Endothelial cell of umbilical vein (primary cell): Measurements from ENCODE around the gene PDCD1.

ENCODE experiments used
- EZH2 ChIP-seq: IDR thresholded peaks from 2 replicates; pipeline ENCODE4 v1.6.1; 2012; ENCODE audit warnings: borderline replicate concordance, low read depth, mild to moderate bottlenecking, moderate library complexity, low read length, inconsistent platforms; ENCODE audit not compliant: severe bottlenecking
- TF ChIP-seq, protein P1 (sequence below), 2 donors: IDR thresholded peaks; 1 replicate in 1 of 2; 2 replicates in 1 of 2; pipeline ENCODE4 v1.5.1; 2011; ENCODE audit warnings: low read length in 2 of 2, mild to moderate bottlenecking in 2 of 2, moderate library complexity in 2 of 2, control low read depth in 1 of 2, inconsistent platforms in 1 of 2, low read depth in 1 of 2; ENCODE audit not compliant: insufficient read depth in 1 of 2; ENCODE audit errors: extremely low read depth in 1 of 2

DNA sequence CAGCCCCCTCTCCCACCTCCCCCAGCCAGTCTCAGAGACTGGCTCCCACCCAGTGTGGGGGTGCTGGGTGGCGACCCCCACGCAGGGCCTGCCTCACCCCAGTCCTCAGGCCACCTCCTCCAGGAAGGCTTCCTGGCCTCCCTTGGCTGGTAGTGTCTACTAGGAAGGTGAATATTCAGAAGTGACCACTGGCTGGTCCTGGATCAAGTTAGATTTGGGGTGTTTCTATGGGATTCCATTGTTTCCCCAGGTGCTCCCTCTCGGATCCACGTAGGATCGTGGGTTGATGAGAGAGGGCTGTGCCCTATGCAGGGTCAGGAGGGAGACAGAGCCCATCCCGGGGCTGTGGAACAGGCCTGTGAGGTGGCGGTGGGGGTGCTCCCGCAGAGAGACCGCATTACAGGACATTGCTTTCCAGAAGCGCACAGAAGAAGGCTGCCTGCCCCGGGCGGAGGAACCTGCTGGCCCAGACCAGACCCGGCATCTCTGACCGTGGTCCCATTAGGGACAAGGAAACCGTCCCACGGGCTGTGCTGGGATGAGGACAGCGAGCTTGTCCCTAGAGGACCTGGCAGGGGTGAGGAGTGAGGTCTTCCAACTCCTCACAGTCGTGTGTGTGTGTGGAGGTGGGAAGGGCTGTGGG lies 3.3 kb downstream of the PDCD1 start:
- TF ChIP-seq, protein P1, sequence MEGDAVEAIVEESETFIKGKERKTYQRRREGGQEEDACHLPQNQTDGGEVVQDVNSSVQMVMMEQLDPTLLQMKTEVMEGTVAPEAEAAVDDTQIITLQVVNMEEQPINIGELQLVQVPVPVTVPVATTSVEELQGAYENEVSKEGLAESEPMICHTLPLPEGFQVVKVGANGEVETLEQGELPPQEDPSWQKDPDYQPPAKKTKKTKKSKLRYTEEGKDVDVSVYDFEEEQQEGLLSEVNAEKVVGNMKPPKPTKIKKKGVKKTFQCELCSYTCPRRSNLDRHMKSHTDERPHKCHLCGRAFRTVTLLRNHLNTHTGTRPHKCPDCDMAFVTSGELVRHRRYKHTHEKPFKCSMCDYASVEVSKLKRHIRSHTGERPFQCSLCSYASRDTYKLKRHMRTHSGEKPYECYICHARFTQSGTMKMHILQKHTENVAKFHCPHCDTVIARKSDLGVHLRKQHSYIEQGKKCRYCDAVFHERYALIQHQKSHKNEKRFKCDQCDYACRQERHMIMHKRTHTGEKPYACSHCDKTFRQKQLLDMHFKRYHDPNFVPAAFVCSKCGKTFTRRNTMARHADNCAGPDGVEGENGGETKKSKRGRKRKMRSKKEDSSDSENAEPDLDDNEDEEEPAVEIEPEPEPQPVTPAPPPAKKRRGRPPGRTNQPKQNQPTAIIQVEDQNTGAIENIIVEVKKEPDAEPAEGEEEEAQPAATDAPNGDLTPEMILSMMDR (IDR thresholded peaks at IDR 0.05; ENCODE audit: extremely low read depth in 1 of 2, insufficient read depth in 1 of 2, low read depth in 1 of 2, low read length in 2 of 2) = no peak
- no peak for TF ChIP-seq EZH2
